ENCODE measurements around the gene ZFPL1.
A peak's percentile ranks its signal among the peaks of the same experiment; 100 is the strongest.
"Not testable (repeated sequence)": the region's sequence is repeated elsewhere in the genome, so short reads cannot be mapped to it uniquely, and the experiment has no call there.

The ZFPL1 gene

GRCh38 chr11:65115361-65116082 is 31.5 kb downstream of the ZFPL1 start:
- no peak for DNase-seq

- DNase-seq: peak; percentile 63
Observed at GRCh38 chr11:65116370-65117205, 32.6 kb downstream of the ZFPL1 start.

- DNase-seq: peak; percentile 100
Observed at GRCh38 chr11:65117206-65118096, 33.4 kb downstream of the ZFPL1 start, which contains the start of gene ZNHIT2. TSS of gene ZNHIT2 (minus strand) at chr11:65117701. CDS start at chr11:65117653, 48 bp downstream.

DNA sequence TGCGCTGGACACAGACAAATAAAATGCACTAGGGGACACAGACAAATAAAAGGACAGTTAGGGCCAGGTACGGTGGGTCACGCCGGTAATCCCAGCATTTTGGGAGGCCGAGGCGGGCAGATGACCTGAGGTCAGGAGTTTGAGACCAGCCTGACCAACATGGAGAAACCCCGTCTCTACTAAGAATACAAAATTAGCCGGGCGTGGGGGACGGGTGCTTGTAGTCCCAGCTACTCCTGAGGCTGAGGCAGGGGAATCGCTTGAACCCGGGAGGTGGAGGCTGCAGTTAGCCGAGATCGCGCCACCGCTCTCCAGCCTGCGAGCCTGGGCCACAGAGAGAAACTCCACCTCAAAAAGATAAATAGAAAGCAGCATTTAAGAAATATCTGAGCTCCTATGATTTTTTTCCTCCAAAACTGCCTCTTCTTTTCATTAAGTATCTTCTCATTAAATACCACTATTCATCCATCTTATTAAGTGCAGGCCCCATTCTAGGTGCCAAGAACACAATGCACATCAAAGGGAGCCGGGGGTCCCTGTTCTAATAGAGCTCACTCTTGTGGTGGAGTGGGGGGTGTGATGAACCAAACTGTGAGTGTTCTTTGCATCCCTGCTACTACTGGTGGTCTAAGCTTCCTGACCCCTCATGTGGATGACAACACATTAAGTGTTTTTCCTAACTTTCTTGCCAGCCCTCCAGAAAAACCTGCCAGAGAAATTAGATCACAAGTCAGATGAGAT is 34.2 kb downstream of the ZFPL1 start:
- no peak for DNase-seq

DNA sequence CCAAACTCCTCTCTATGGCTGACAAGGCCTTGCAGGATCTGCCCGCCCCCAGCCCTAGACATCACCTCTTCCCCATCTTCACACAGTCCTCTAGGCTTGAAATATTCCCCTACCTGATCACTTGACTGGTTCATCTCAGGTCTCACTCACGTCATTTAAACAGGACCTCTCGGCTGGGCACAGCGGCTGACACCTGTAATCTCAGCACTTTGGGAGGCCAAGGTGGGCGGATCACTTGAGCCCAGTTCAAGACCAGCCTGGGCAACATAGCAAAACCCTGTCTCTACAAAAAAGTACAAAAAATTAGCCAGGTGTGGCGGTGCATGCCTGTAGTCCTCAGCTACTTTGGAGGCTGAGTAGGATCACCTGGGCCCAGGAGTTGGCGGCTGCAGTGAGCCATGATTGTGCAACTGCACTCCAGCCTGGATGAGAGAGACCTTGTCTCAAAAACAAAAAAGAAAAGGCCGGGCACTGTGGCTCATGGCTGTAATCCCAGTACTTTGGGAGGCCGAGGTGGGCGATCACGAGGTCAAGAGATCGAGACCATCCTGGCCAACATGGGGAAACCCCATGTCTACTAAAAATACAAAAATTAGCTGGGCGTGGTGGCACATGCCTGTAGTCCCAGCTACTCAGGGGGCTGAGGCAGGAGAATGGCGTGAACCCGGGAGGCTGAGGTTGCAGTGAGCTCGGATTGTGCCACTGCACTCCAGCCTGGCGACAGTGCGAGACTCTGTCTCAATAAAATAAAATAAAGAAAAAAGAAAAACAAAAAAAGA is 35.1 kb downstream of the ZFPL1 start:
- DNase-seq: not testable (repeated sequence)

- no peak for DNase-seq
Observed at GRCh38 chr11:65119670-65119995, 35.6 kb downstream of the ZFPL1 start.

DNA sequence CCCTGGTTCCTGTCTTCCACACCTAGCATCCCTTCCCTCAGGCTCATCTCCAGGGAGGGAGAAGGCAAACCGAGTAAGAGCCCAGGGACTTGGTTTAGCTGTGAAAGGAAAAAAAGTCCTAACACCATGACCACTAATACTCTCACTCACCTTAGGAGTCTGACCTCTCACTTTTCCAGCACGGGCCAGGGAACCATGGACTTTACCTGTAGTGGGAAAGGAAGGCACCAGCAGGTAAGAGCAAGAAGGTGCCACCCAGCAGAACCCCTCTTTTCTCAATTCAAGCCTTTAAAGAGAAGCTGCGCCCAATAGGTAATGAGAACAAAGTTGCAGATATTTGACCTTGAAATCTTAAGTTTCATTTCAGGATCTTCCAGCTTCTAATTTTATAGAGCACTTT is 36.8 kb downstream of the ZFPL1 start:
- DNase-seq: no peak

- DNase-seq: no peak
Observed at GRCh38 chr11:65121447-65121864, 37.4 kb downstream of the ZFPL1 start.

DNA sequence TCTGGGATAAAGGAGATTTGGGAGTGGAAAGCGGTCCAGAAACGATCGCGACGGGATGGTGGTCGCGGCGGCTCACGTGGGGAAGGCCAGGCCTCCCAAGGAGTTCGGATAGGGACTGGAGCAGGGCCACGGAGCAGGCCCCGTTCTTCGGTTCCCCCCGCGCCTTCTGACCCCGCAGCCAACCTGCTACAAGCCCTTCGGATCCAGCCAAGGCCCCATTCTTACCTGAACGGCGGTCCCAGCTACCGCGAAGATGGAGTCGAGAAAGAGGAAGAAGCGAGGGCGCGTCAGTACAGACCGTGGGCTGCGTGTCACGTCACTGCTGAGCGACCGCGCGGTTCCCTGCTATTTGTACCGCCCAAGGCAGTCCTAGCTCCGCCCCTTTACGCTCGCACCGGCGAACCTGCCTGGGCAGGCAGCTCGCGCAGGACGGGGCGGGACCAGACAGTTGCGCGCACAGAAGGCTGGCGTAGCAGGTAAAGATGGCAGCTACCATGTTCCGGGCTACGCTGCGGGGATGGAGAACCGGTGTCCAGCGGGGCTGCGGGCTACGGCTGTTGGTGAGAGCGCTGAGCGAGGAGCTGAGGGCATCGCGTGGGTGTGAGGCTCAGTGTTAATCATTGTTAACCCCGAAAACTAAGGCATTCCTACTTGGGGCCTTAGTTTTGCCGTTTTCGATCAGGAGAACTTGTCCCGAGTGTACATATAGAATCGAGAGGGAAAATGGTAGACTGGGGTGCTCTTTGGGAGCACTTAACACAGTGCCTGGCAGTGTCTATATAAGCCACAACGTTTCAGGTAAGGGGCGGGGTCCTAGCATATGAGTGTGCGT is 38.1 kb downstream of the ZFPL1 start, which contains the start of the genes FAU and MRPL49:
TSS of gene FAU (minus strand) at position 270 of the 832 bp plus-strand sequence. CDS start 321 bp downstream, outside the sequence.
TSS of gene MRPL49 (plus strand) at position 457 of the 832 bp plus-strand sequence. CDS start at position 483, 26 bp downstream.
- DNase-seq: peak; percentile 98

DNA sequence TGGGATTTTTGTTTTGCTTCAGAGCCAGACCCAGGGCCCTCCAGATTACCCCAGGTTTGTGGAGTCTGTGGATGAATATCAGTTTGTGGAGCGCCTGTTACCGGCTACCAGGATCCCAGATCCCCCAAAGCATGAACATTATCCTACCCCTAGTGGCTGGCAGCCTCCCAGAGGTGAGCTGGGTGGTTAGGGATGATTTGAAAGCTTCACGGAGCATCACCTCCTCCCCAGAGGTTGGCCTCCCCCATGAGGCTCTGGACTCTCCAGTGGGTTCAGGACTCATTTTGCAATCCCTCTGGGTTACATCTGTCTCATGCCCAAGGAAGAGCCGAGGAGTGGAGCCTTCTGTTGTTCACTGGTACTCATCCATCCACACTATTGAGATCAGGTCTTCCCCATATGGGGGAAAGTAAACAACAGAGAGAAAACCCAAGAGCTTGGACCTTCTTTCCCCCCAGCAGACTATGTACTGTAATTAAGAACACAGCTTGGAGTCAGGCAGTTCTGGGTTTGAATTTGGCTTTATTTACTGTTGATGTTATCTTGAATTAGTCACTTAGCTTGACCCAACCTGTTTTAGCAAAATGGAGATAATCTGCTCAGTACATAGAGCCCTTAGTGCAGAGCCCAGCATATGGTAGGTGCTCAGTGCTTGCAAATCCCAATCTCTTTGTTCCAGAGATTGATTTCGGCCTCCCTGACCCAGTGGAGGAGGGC is 40.6 kb downstream of the ZFPL1 start:
- DNase-seq: no peak

GRCh38 chr11:65125197-65126056 is 41.4 kb downstream of the ZFPL1 start:
- DNase-seq: no peak

DNA sequence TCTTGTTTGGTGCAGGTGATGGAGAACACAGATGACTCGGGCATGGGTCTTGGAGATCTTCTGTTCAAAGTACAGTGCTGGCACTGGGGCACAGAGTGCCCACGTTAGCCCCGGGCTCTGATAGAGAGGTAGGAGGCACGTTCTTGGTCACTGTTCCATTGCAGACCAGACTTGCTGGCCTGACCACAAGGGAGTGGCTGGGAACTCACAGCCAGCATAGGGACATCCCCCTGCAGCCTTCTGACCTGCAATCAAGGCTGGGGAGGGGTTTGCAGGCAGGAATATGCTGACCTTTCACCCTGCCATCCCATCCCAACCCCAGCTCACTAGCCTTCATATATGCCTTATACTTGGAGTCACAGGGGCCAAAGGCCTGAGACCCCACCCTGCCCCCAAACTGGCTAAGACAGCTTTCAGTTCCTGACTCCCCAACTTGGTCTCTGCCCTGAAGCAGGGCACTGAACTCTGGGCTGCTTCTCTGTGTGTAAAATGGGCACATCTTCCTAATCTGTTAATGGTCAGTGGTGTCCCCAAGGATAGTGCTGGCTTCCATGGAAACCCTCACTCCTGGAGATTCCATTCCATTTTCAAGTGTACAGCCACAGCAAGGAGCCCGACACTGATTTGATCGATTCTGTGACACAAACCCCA is 42.7 kb downstream of the ZFPL1 start:
- no peak for DNase-seq

- no peak for DNase-seq
Observed at GRCh38 chr11:65127473-65128181, 43.6 kb downstream of the ZFPL1 start.

DNA sequence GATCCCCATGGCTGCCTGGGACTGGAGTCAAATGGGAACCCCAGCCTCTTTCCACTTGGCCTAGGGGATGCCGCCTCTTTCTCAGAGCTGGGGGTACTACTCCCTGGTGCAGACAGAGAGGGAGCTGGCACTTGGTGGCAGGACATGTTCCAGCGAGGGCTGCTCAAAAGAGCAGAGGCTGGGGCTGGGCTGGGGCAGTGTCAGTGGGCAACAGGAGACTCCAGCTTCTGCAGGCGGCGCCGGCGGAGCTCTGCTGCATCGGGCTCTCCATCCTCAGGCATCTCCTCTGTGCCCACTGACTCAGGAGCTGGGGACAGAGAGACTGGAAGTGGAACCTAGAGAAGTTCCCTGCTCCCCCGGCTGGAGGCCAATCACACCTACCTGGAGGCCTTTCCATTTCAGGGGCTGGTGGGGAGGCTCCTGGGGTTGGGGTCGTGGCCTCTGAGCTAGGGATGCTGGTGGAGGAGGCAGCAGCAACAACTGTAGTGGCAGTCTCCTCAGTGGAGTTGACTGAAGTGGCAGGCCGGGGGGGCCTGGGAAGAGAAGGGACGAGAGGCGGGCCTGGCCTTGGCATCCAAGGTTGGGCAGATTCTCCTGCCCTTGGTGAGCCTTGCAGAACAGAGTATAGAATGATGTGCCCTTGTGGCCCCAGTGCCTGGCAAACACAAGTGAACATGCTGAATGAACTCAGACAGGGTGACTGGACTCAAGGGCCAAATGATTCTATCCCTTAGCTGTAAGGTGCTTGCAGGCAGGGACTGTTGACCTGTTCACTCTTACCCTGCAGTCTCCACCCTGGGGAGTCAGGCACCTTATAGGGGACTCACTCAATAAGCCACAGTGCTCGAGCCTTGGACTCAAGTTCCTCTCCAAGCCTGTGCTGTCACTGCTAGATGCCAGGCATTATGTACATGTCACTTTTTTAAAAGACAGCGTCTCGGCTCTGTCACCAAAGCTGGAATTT is 44.4 kb downstream of the ZFPL1 start:
- DNase-seq: no peak

- no peak for DNase-seq
Observed at GRCh38 chr11:65129649-65130441, 45.8 kb downstream of the ZFPL1 start.
